Fibroblast of lung (primary cell): ENCODE results near the gene ZNF710.

Experiments
- CTCF ChIP-seq, 2 donors: IDR thresholded peaks in 1 of 2; conservative IDR thresholded peaks in 1 of 2; 1 replicate in 1 of 2; 2 replicates in 1 of 2; pipeline ENCODE4 v1.5.1; 2011 to 2012; ENCODE audit warnings: low read length in 2 of 2, control low read depth in 1 of 2, inconsistent platforms in 1 of 2, low read depth in 1 of 2, mild to moderate bottlenecking in 1 of 2
- EZH2 ChIP-seq: IDR thresholded peaks from 2 replicates; pipeline ENCODE4 v1.5.1; 2012; ENCODE audit warnings: low read length, control low read depth, mild to moderate bottlenecking; ENCODE audit errors: missing control alignments

- TF ChIP-seq CTCF (conservative IDR thresholded peaks at IDR 0.05 in 1 of 2, IDR thresholded peaks at IDR 0.05 in 1 of 2; ENCODE audit: low read depth in 1 of 2, low read length in 2 of 2) (no peak), EZH2 (no peak)
These were observed 730 bp upstream of the ZNF710 start for GRCh38 chr15:90000186-90001001.
